K562 (cell line): ENCODE results near the gene HSD17B8. TPM values are rescaled to one million over a fixed set of nuclear protein-coding genes. Genes with fewer than 3 reads are reported as not detected.

Experiments used
- AFF4 ChIP-seq: sonication (generic); formaldehyde crosslinking; IDR thresholded peaks from 2 replicates; pipeline ENCODE4 v1.8.0; 2023; ENCODE audit warnings: mild to moderate bottlenecking, missing genetic modification reagents
- ARHGAP35 ChIP-seq: fragments of 450-650 bp; IDR thresholded peaks from 2 replicates; pipeline ENCODE4 v1.6.1; 2018; ENCODE audit not compliant: partially characterized antibody
- E4F1 ChIP-seq: fragments of 250-450 bp; sonication (Bioruptor Pico); IDR thresholded peaks from 2 replicates; pipeline ENCODE4 v1.5.0; 2021; ENCODE audit warnings: mild to moderate bottlenecking, borderline replicate concordance
- ETS2 ChIP-seq: IDR thresholded peaks from 2 replicates; pipeline ENCODE4 v1.6.1; 2016; ENCODE audit warnings: borderline replicate concordance, missing genetic modification characterization, mild to moderate bottlenecking, moderate library complexity, missing compliant biosample characterization; ENCODE audit not compliant: poor library complexity, severe bottlenecking
- FOXA3 ChIP-seq, 2 experiments: fragments of 450-650 bp in 1 of 2; sonication (generic) in 1 of 2; formaldehyde crosslinking; IDR thresholded peaks in 1 of 2; conservative IDR thresholded peaks in 1 of 2; 2 replicates each; pipeline versions ENCODE4 v1.4.0 to v1.8.0; 2020 to 2022; ENCODE audit warnings: mild to moderate bottlenecking in 2 of 2, missing genetic modification reagents in 1 of 2
- NFATC3 ChIP-seq: fragments of 450-650 bp; IDR thresholded peaks from 2 replicates; pipeline ENCODE4 v1.6.1; 2017; ENCODE audit warnings: mild to moderate bottlenecking
- NR2C1 ChIP-seq, 2 experiments: fragments of 450-650 bp; IDR thresholded peaks; 2 replicates each; pipeline ENCODE4 v1.6.1; 2017; ENCODE audit warnings: mild to moderate bottlenecking in 2 of 2, antibody characterized with exemption in 1 of 2, inconsistent platforms in 1 of 2, missing compliant biosample characterization in 1 of 2, missing genetic modification characterization in 1 of 2
- PHB2 ChIP-seq: fragments of 450-650 bp; IDR thresholded peaks from 2 replicates; pipeline ENCODE4 v1.6.1; 2017; ENCODE audit warnings: low read depth
- RBM34 ChIP-seq: fragments of 200-400 bp; formaldehyde crosslinking; IDR thresholded peaks from 2 replicates; pipeline ENCODE4 v1.6.1; 2018; ENCODE audit warnings: low read length, borderline replicate concordance; ENCODE audit not compliant: insufficient read depth
- RNF219 ChIP-seq: fragments of 250-450 bp; sonication (Bioruptor Pico); IDR thresholded peaks from 2 replicates; pipeline ENCODE4 v1.5.0; 2022; ENCODE audit warnings: mild to moderate bottlenecking
- SPI1 ChIP-seq: IDR thresholded peaks from 2 replicates; pipeline ENCODE4 v1.6.1; 2011; ENCODE audit warnings: low read depth, low read length, control low read depth, borderline replicate concordance
- VEZF1 ChIP-seq: fragments of 200-800 bp; sonication (Bioruptor generic); IDR thresholded peaks from 2 replicates; pipeline ENCODE4 v1.6.1; 2017; ENCODE audit warnings: missing genetic modification characterization, missing compliant biosample characterization
- ZFP30 ChIP-seq: fragments of 250-450 bp; sonication (Bioruptor Pico); IDR thresholded peaks from 2 replicates; pipeline ENCODE4 v1.8.0; 2022; ENCODE audit warnings: moderate library complexity, mild to moderate bottlenecking, inconsistent platforms, borderline replicate concordance
- ZNF12 ChIP-seq: sonication (generic); formaldehyde crosslinking; IDR thresholded peaks from 2 replicates; pipeline ENCODE4 v1.4.0; 2020; ENCODE audit warnings: mild to moderate bottlenecking, missing genetic modification reagents
- polyA plus RNA-seq, 8 experiments: library from polyadenylated mRNA; depleted of rRNA in 4 of 8; stranded (reverse) in 5 of 8; unstranded in 3 of 8; fragments of >200 nt; fragmentation: Nextera tagmentation in 2 of 8; fragmentation: Illumina TruSeq in 1 of 8; extraction: Ambion mirVana in 2 of 8; extraction: Trizol in 1 of 8; gene quantifications; 2 replicates each; pipeline versions ENCODE4 v1.2.1 to v1.2.3, GENCODE V29; 2011 to 2014; ENCODE audit warnings: inconsistent platforms in 1 of 8, missing spikeins in 1 of 8
- total RNA-seq, 7 experiments: library from RNA; depleted of rRNA in 6 of 7; stranded (reverse); fragments of >200 nt in 6 of 7; fragmentation: Illumina TruSeq in 2 of 7; extraction: Trizol in 2 of 7; gene quantifications; 2 replicates each; pipeline versions ENCODE4 v1.2.1 to v1.2.3, GENCODE V29; 2011 to 2021; ENCODE audit warnings: low replicate concordance in 1 of 7

HSD17B8 gene
- total and polyA plus RNA-seq, 9 of the 15 experiments (the other 6 are each of a cell fraction or from before 2014, with no cell fraction given): 3.7 to 35.2 (median 14.2) TPM

- TF ChIP-seq E4F1 (no peak), ZFP30 (CRISPR knock-in tag) (no peak), VEZF1 (CRISPR knock-in tag) (no peak), PHB2 (no peak), ETS2 (tag) (no peak), RBM34 (no peak), AFF4 (no peak; the same call in 1 of the 2 replicates), NFATC3 (no peak), ARHGAP35 (no peak), FOXA3 (CRISPR knock-in tag; conservative IDR thresholded peaks at IDR 0.05 in 1 of 2, IDR thresholded peaks at IDR 0.05 in 1 of 2) (no peak), ZNF12 (no peak), RNF219 (no peak), NR2C1 (IDR thresholded peaks at IDR 0.05) (no peak), NR2C1 (tag; IDR thresholded peaks at IDR 0.05) (no peak), SPI1 (no peak)
Observed at GRCh38 chr6:33201147-33201545, 3.3 kb upstream of the HSD17B8 start (continued).
